T47D (cell line): Measurements from ENCODE around the gene CSNK2A3.

Experiments used
- DNase-seq, 2 experiments: peaks; one replicate each; pipeline versions ENCODE4 v3.0.0 to v3.0.0-alpha.2; 2011 to 2012; ENCODE audit warnings: low read depth in 1 of 2, low spot score in 1 of 2
- JUND ChIP-seq: IDR thresholded peaks from 2 replicates; pipeline ENCODE4 v1.6.1; 2012; ENCODE audit warnings: low read depth
- in situ Hi-C: cut with HindIII; loops from 2 replicates; pipeline ENCODE4 v1.10.0; 2016; ENCODE audit warnings: low sequenced_read_pairs, low pct_unique_long_range_greater_than_20kb

The CSNK2A3 gene

GRCh38 chr11:11389238-11389637 lies 36.2 kb upstream of the CSNK2A3 start:
- DNase-seq, result no peak
- in situ Hi-C loops, result no loop called here
- TF ChIP-seq JUND, result no peak

- in situ Hi-C loops, result no loop called here
- DNase-seq, result no peak
Observed at GRCh38 chr11:11387622-11388305, 34.7 kb upstream of the CSNK2A3 start.

DNA sequence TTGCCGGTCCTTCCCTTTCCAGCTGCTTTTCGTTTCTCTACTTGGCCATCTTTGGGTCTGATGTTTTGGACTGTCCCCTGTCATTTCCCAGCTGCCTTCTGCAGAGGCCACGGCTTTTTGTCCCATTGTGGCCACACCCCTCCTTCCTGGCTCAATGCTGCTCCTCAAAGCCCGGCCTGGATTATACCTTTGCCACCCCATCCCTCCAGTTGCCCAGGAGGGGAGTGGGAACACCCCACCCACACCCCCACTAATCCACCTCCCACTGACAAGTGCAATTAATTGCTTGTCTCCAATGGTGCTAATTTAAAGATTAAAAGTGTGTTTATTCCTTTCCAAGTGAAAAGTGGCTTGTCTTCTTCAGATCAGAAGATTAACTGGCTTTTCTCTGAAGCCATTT lies 34.2 kb upstream of the CSNK2A3 start:
- no peak for DNase-seq
- TF ChIP-seq JUND, result no peak
- in situ Hi-C loops, result no loop called here

More at GRCh38 chr11:11387622-11388305, 34.7 kb upstream of the CSNK2A3 start:
- TF ChIP-seq JUND, result no peak

DNA sequence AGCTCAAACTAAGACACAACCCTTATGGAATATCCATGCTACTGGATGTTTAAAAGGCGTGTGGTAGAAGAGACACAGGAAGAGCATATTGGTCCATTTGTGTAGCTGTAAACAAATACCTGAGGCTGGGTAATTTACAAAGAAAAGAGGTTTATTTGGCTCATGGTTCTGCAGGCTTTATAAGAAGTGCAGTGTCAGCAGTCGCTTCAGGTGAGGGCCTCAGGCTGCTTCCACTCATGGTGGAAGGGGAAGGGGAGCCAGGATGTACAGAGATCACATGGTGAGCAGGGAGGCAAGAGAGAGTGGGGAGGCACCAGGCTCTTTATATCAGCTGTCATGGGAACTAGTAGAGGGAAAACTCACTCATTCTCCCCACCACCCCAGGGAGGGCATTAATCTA lies 31.8 kb upstream of the CSNK2A3 start:
- in situ Hi-C loops, result no loop called here
- TF ChIP-seq JUND, result no peak
- DNase-seq, result no peak

DNA sequence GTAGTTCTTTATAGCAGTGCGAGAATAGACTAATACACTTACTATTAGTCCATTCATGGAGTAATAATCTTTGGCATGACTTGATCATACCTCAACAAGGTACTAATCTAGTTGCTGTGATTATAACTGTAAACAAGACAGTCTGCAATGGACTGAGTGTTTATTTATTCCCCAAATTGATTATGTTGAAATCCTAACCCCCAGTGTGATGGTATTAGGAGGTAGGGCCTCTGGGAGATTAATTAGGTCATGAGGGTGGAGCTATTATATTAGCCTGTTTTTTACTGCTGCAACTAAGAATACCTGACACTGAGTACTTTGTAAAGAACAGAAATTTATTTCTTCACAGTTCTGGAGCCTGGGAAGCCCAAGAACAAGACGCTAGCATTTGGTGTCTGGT lies 30.9 kb upstream of the CSNK2A3 start:
- TF ChIP-seq JUND, result no peak
- DNase-seq, result no peak
- in situ Hi-C loops, result no loop called here

- no peak for TF ChIP-seq JUND
- in situ Hi-C loops, result no loop called here
- no peak for DNase-seq
Observed at GRCh38 chr11:11382858-11383532, 29.9 kb upstream of the CSNK2A3 start.

DNA sequence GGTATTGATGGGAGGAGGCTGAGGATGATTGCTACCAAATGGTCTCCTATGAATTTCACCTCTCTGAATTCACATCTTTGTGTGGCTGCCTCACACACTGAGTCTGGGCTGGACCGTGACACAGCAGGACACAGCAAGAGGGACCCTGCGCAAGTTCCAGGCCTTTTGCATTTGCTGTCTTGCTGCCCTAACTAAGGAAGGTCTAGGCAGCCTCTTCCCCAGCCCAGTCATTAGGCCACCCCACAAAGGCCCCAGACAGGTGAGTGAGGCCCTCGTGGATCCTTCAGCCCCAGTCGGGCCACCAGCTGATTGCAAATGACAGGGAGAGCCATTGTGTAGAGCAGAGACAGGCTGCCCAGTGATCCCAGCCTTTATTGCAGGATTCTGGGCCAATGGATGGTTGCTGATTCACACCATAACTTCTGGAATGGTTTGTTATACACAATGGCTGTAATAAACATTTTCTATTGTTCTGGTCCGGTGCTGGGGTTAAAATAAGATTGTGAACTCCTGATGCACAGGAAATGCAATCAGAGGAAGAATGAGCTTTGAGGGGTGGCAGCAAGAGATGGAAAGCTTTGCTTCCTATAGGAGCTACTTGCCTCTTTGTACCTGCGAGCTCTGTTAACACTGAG lies 28.5 kb upstream of the CSNK2A3 start:
- DNase-seq, result no peak
- no peak for TF ChIP-seq JUND
- in situ Hi-C loops, result no loop called here

DNA sequence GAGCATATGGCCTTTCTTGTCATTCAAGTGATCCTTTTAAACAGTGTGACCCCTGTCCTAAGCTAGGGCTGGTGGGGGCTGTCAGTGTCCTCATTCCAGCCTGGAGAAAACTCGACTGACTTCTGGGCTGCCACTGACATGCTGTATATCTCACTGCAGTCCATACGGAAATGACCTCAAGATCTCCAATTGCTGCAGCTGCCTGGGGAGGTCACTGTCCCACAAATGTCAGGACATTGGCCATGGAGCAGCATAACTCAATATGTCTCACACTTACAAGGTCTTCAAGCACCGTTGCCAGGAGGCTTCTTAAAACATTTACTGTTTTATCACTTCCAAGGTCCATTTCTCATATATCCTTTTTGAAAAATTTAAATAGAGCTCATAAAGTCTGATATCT lies 27.8 kb upstream of the CSNK2A3 start:
- in situ Hi-C loops, result no loop called here
- TF ChIP-seq JUND, result no peak

DNA sequence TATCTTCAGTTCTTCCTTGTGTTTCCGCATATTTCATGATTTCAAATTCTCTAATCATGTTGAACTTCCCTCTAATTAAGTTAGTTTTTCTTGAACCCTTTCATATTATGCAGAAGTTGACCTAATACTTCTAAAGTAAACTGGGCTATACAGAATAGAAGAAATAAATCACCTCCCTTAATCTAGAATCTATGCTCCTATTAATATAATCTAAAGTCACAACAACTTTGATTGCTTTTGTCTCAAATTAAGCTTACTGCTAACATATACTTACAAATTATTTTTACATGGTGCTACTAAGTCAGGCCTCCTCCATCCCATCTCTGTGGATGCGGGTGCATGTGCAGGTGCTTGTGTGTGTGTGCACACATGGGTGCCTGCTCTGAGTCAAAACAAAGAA lies 27.3 kb upstream of the CSNK2A3 start:
- in situ Hi-C loops, result no loop called here
- no peak for DNase-seq
- TF ChIP-seq JUND, result no peak

More for the DNA sequence above, 27.8 kb upstream of the CSNK2A3 start:
- no peak for DNase-seq

GRCh38 chr11:11379661-11380060 lies 26.6 kb upstream of the CSNK2A3 start:
- no peak for DNase-seq
- no peak for TF ChIP-seq JUND
- in situ Hi-C loops, result no loop called here

- no peak for DNase-seq
- no peak for TF ChIP-seq JUND
- in situ Hi-C loops, result no loop called here
Observed at GRCh38 chr11:11378184-11378940, 25.3 kb upstream of the CSNK2A3 start.

DNA sequence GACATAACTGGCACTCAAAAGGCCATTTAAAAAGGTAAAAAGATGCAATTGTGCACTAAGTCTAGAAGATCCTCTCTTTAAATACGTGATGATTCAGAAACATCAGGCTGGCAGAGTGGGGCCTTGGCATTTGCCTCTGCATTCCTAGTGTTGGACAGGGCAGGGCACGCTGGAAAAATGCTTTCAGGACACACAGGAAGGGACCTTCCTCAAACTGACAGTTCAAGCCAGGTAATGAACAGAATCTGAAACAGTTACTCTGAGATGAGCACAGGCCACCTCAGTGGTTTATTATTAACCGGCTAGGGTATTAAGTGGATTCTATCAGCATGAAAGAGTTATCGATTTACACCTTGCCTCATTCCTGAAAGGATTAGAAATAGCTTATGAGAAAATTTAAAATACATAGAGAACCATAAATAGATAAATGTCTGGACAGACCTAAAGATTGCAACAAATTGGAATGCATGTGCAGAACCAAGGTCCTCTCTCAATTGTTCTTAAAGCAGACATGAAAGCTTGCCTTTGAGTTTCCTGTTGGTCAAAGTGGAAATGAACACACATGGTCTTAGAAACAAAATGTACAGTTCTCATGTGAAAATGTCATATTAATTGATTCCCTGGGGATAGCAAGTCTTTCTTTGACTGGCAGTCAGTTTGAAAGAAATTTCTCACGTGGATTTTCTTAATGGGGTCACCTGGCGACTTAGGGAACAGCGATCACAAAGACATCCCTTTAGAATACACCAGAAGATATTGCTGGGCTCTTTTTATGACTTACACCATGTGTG lies 21.5 kb upstream of the CSNK2A3 start:
- TF ChIP-seq JUND, result no peak
- no peak for DNase-seq
- in situ Hi-C loops, result no loop called here

DNA sequence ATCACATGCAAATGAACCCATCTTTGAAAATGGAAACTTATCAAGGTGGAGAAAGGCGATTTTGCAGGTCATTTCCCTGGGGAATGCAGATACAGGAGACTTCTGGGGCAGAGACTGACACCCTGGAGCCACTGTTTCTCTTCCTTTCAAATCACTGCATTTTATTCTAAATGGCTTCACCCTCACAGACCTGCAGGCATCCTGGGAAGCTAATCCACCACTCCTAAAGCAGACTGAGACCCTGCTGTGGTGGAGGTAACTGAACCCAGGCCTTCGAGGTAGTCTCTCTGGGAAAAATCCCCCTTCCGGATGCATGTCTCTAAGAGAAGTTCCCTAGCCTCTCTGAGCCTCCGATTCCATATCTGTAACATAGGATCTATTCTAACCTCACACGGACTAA lies 20.9 kb upstream of the CSNK2A3 start:
- in situ Hi-C loops, result no loop called here
- no peak for TF ChIP-seq JUND

More for the DNA sequence above, 20.9 kb upstream of the CSNK2A3 start:
- no peak for DNase-seq
